Bronchial smooth muscle cell (primary cell): Measurements from ENCODE around the gene PRPF39. TPM values are rescaled to one million over a fixed set of nuclear protein-coding genes. Genes with fewer than 3 reads are reported as not detected.

Experiments used
- total RNA-seq: library from RNA; depleted of rRNA; stranded (reverse); fragments of >200 nt; gene quantifications from 2 replicates; pipeline ENCODE4 v1.2.1, GENCODE V29; 2014

PRPF39 gene
- 23.8 and 41.9 TPM in 2 replicates for total RNA-seq

GRCh38 chr14:45083976-45084722 lies at the start of gene PRPF39:
Gene PRPF39, plus strand, starts transcription at chr14:45084116. Its CDS starts 11,124 bp downstream, at chr14:45095240.

GRCh38 chr14:45134051-45134958 lies 50.4 kb downstream of the PRPF39 start, which contains the start of gene FKBP3:
Gene FKBP3, minus strand, starts transcription at chr14:45134481. Its CDS starts 25 bp downstream, at chr14:45134456.

GRCh38 chr14:45135659-45136395 lies 51.9 kb downstream of the PRPF39 start, which contains the start of gene FANCM:
Gene FANCM, plus strand, starts transcription at chr14:45135930. Its CDS starts 102 bp downstream, at chr14:45136032.

Other genes with a start within 250 kb of the PRPF39 start
- gene KLHL28, start 122.2 kb upstream of the PRPF39 start, total RNA-seq = 6.6 and 10.0 TPM in 2 replicates
- 14.8 and 15.1 TPM in 2 replicates for gene TOGARAM1, start 121.9 kb upstream of the PRPF39 start, total RNA-seq
- 11.5 and 26.8 TPM in 2 replicates for gene FKBP3, start 50.4 kb downstream of the PRPF39 start, total RNA-seq
- gene FANCM, start 51.8 kb downstream of the PRPF39 start, total RNA-seq = 3.8 and 5.0 TPM in 2 replicates
- 7.2 and 18.0 TPM in 2 replicates for gene MIS18BP1, start 169.1 kb downstream of the PRPF39 start, total RNA-seq